Fibroblast of skin of right quadriceps (primary cell): ENCODE measurements around the gene HIPK2.
A peak's percentile ranks its signal among the peaks of the same experiment; 100 is the strongest.
"Not testable (repeated sequence)": the region's sequence is repeated elsewhere in the genome, so short reads cannot be mapped to it uniquely, and the experiment has no call there.

Experiments used
- DNase-seq: peaks from one replicate; pipeline ENCODE4 v3.0.0-alpha.2; 2013

HIPK2 gene

GRCh38 chr7:139559364-139560105 is 218.3 kb downstream of the HIPK2 start:
- no peak for DNase-seq

GRCh38 chr7:139557857-139558581 is 219.8 kb downstream of the HIPK2 start:
- no peak for DNase-seq

GRCh38 chr7:139553991-139554700 is 223.7 kb downstream of the HIPK2 start:
- not testable (repeated sequence) for DNase-seq

- no peak for DNase-seq
Measured at GRCh38 chr7:139548302-139549028, 229.3 kb downstream of the HIPK2 start.

GRCh38 chr7:139544645-139545044 is 233.2 kb downstream of the HIPK2 start:
- DNase-seq: no peak

GRCh38 chr7:139543801-139544603 is 233.8 kb downstream of the HIPK2 start:
- DNase-seq: no peak

GRCh38 chr7:139542308-139543151 is 235.3 kb downstream of the HIPK2 start:
- DNase-seq: no peak

- DNase-seq: no peak
Measured at GRCh38 chr7:139541600-139542307, 236.0 kb downstream of the HIPK2 start.

GRCh38 chr7:139540203-139540602 is 237.6 kb downstream of the HIPK2 start:
- no peak for DNase-seq

GRCh38 chr7:139538881-139539635 is 238.7 kb downstream of the HIPK2 start:
- no peak for DNase-seq

- no peak for DNase-seq
Measured at GRCh38 chr7:139536152-139536551, 241.6 kb downstream of the HIPK2 start.

GRCh38 chr7:139534966-139535651 is 242.7 kb downstream of the HIPK2 start:
- no peak for DNase-seq

- DNase-seq: no peak
Measured at GRCh38 chr7:139534096-139534495, 243.7 kb downstream of the HIPK2 start.

GRCh38 chr7:139532636-139533155 is 245.1 kb downstream of the HIPK2 start:
- no peak for DNase-seq

GRCh38 chr7:139531094-139531493 is 246.7 kb downstream of the HIPK2 start:
- DNase-seq: no peak

GRCh38 chr7:139526578-139527544 is 250.9 kb downstream of the HIPK2 start:
- peak; percentile 84 for DNase-seq

- no peak for DNase-seq
Measured at GRCh38 chr7:139525750-139526149, 252.0 kb downstream of the HIPK2 start.

GRCh38 chr7:139525239-139525638 is 252.6 kb downstream of the HIPK2 start:
- DNase-seq: no peak
